Measurements from ENCODE around the gene ARHGAP9.
"Not testable (repeated sequence)": the region's sequence is repeated elsewhere in the genome, so short reads cannot be mapped to it uniquely, and the experiment has no call there.

ARHGAP9 gene

DNA sequence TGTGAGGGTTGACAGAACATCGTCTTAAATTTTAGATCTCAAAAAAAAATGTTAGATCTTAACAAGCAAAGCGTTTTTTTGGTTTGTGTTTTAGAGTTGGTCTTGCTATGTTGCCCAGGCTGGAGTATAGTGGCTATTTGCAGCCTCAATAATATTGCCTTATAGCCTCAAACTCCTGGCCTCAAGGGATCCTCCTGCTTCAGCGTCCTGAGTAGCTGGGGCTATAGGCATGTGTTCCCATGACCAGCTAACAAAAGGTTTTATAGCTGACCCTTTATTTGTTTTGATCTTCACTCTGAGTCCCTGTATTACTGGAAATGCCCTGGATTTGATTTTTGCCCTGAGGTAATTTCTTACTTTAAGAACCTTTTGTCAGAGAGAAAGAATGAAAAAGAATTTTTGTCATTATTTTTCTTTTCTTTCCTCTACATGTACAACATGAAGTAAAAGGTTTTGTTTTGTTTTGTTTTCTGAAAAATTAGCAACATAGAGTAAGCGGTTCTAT lies 39.9 kb downstream of the ARHGAP9 start:
- in situ Hi-C loops (cut with HindIII; ENCODE audit: low sequenced_read_pairs): no loop called here

DNA sequence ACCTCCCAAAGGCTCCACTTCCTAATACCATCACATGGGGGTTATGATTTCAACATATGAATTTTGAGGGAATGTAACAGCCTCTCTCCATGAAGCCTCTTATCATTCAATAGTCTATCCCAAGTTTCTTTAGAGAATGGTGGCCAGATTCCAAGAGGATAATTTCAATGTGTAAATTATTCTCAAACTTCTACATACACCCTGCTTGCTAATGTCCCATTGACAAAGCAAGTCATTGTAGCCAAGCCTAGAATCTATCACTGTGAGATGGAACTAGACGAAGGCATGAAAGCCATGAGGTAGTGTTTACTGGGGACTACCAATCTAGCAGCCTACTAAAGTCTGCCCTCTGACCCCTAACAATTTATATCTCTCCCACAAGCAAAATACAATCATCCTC lies 41.3 kb downstream of the ARHGAP9 start:
- in situ Hi-C loops (cut with HindIII; ENCODE audit: low sequenced_read_pairs): no loop called here

DNA sequence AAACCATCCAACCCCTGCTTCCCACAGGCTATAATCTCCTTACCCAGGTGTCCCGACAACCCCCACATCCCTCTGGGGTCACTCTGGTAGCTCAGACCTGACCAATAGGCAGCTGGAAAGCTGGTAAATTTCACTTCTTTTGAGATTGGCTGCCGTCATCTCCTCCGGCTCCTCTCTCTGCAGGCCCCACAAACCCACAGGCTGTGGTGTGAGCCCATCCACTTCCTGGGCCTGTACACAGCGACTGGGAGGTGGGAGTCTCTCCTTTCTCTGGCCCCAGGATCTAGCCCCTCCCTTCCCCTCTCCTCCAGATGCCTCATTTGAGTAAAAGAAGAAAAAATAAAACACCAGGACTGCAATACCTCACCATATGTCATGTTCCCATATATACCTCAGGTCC lies 44.4 kb downstream of the ARHGAP9 start:
- in situ Hi-C loops (cut with HindIII; ENCODE audit: low sequenced_read_pairs): no loop called here

DNA sequence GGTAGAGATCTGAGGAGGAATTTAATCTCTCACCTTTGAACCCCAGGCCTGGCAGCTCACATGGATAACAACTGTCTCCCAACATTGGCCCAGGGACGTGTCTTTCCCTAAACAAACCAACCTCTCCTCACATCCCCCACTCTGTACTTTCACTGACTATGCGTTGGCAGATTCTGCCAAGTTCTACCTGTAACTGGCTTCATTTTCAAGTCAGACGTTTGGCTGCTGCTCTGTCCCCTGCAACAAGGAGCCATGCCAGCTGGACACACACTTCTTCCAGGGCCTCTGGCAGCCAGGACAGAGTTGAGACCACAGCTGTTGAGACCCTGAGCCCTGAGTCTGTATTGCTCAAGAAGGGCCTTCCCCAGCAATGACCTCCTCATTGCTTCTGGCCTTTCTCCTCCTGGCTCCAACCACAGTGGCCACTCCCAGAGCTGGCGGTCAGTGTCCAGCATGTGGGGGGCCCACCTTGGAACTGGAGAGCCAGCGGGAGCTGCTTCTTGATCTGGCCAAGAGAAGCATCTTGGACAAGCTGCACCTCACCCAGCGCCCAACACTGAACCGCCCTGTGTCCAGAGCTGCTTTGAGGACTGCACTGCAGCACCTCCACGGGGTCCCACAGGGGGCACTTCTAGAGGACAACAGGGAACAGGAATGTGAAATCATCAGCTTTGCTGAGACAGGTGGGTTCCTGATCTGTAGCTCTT lies 45.0 kb downstream of the ARHGAP9 start, which contains the start of gene INHBC:
Gene INHBC, plus strand, starts transcription at position 268 of the 707 bp plus-strand sequence. Its CDS starts 103 bp downstream, at position 371.
- in situ Hi-C loops (cut with HindIII; ENCODE audit: low sequenced_read_pairs): no loop called here

- in situ Hi-C loops (cut with HindIII; ENCODE audit: low sequenced_read_pairs): no loop called here
These were observed 46.3 kb downstream of the ARHGAP9 start for GRCh38 chr12:57433370-57433769.

GRCh38 chr12:57431654-57432188 lies 47.9 kb downstream of the ARHGAP9 start:
- in situ Hi-C loops (cut with HindIII; ENCODE audit: low sequenced_read_pairs): no loop called here

GRCh38 chr12:57430931-57431566 lies 48.6 kb downstream of the ARHGAP9 start, which contains the start of gene R3HDM2:
R3HDM2 (minus strand) TSS chr12:57431043; CDS start chr12:57310428, 120,615 bp downstream.
- in situ Hi-C loops (cut with HindIII; ENCODE audit: low sequenced_read_pairs): no loop called here

- in situ Hi-C loops (cut with HindIII; ENCODE audit: low sequenced_read_pairs): no loop called here
These were observed 49.3 kb downstream of the ARHGAP9 start for GRCh38 chr12:57430112-57430930.

- in situ Hi-C loops (cut with HindIII; ENCODE audit: low sequenced_read_pairs): no loop called here
These were observed 50.1 kb downstream of the ARHGAP9 start for GRCh38 chr12:57429473-57430111.

DNA sequence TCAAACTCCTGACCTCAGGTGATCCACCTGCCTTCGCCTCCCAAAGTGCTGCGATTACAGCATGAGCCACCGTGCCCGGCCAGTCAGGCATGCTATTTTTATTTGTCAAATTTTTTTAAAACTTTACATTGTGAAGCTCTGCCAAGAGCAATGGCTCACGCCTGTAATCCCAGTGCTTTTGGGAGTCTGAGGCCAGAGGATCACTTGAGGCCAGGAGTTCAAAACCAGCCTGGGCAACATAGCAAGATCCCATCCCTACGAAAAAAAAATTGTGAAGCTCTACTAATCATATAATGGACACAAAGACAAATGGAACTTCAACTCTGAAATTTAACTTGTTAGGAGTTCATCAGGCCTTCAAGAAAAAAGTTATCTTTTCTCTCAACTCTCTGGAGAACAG lies 50.7 kb downstream of the ARHGAP9 start:
- in situ Hi-C loops (cut with HindIII; ENCODE audit: low sequenced_read_pairs): no loop called here

DNA sequence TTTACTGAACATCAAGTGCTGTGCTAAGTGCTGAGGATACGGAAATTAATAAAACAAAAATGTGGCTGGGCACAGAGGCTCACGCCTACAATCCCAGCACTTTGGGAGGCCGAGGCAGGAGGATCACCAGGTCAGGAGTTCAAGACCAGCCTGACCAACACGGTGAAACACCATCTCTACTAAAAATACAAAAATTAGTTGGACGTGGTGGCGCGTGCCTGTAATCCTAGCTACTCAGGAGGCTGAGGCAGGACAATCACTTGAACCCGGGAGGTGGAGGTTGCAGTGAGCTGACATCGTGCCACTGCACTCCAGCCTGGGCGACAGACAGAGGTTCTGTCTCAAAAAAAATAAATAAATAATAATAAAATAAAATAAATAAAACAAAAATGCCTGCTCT lies 52.7 kb downstream of the ARHGAP9 start:
- in situ Hi-C loops (cut with HindIII; ENCODE audit: low sequenced_read_pairs): not testable (repeated sequence)

Measured in endothelial cell of hepatic sinusoid (primary cell).